ENCODE results near the gene RERE. TPM values are rescaled to one million over a fixed set of nuclear protein-coding genes. Genes with fewer than 3 reads are reported as not detected.
"Not testable (repeated sequence)": the region's sequence is repeated elsewhere in the genome, so short reads cannot be mapped to it uniquely, and the experiment has no call there.

Gene RERE
- total RNA-seq, 1 donor from 2014 or later = 215 TPM

DNA sequence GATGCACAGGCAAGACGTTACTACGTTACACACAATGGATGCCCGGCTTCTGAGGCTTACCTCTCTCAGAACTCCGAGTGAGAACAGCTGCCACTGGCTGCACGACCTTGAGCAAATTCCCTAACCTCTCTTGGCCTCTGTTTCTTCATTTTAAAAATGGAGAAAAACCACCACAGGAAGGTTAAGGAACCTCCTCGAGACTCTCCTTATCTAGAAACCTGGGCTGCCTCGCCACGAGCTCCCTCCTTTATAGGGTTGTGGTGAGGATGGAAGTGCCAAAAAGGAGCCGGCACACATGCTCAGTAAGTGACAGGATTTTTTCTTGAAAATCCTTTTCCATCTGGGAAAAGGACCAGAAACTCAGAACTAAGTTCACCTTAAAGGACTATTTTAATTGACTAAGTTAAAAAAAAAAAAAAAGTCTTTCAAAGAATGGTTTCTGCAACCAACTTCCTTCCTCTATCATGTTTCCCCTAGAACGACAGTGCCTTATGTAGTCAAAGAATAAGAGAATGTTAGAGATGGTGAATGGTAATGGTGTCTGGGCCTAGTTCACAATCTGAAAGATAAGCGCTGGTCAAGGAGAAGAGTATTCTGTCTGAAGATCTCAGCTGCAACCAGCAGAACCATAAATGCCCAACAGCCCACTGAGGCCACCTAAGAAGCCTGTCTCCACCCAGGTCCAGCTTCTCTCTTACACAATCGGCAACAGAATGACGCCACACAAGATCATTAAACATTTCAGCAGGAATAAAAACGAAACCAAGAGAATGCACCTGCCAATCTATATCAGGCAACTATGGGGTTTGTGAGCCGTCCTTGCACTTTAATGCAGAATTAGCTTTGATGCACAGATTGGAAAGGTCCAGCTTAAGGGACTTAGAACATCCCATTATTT lies 434.6 kb downstream of the RERE start:
- DNase-seq (ENCODE audit: low spot score) = no peak

GRCh38 chr1:8382051-8382505 lies 435.4 kb downstream of the RERE start:
- DNase-seq (ENCODE audit: low spot score) = no peak

- no peak for DNase-seq (ENCODE audit: low spot score)
Observed at GRCh38 chr1:8381618-8382017, 435.8 kb downstream of the RERE start.

DNA sequence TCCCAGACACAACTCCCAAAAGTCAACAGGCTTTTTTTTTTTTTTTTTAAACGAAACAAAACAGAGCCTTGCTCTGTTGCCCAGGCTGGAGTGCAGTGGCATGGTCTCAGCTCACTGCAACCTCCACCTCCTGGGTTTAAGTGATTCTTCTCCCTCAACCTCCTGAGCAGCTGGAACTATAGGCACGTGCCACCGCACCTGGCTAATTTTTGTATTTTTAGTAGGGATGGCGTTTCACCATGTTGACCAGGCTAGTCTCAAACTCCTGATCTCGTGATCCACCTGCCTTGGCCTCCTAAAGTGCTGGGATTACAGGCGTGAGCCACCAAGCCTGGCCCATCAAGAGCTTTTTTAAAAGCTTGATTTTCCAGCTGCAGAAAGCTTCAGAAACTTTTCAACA lies 437.1 kb downstream of the RERE start:
- not testable (repeated sequence) for DNase-seq (ENCODE audit: low spot score)

GRCh38 chr1:8379513-8380186 lies 437.8 kb downstream of the RERE start:
- no peak for DNase-seq (ENCODE audit: low spot score)

- DNase-seq (ENCODE audit: low spot score) = no peak
Observed at GRCh38 chr1:8378981-8379470, 438.4 kb downstream of the RERE start.

DNA sequence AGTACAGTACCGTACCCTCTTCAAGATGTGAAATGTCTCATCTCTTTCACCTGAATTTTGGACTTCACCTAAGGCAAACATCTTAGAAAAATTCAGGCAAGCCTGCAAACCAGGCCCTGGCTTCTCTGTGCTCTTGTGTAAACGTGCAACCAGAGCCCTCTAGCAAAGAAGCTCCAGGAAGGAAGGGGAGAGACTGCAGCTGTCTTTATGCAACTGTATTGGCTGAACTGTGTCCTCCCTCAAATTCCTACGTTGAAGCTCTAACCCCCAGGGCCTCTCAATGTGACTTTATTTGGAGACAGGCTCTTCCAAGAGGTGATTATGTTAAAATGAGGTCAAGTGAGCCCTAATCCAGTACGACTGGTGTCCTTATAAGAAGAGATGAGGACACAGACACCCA lies 439.3 kb downstream of the RERE start:
- no peak for DNase-seq (ENCODE audit: low spot score)

DNA sequence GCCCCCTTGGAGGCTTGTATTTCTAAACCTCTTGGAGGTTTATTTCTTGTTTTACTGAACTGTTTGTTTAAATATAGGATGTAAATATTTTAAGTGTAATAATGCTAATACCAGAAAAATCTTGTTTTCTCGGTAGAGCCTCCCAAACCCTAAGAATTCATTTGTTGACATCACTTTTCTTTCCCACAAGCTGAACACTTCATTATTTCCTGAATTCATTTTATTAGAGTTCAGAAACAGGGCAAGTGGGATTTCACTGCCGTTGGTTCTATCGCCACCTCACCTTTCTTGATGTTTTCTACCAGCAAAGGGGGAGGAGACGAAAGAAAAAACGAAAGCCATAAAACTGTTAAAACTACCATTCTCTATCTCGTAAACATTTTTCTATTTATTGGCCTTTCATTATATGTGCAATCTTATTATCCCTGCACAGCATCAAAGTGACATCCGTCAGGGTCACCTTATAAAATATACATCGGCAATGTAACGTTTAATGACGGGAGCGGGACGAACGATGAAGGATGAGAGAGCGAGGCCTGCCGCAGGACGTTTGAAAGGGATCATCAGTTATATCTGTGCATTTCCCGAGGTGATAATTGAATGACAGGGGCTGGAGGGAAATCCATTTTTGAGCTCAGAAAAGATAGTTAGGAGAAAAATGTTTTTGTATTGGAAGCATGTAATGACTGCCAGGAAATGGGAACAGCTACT lies 440.0 kb downstream of the RERE start:
- DNase-seq (ENCODE audit: low spot score) = no peak

- DNase-seq (ENCODE audit: low spot score) = no peak
Observed at GRCh38 chr1:8376358-8376840, 441.0 kb downstream of the RERE start.

GRCh38 chr1:8374812-8375211 lies 442.6 kb downstream of the RERE start:
- no peak for DNase-seq (ENCODE audit: low spot score)

GRCh38 chr1:8374356-8374755 lies 443.1 kb downstream of the RERE start:
- DNase-seq (ENCODE audit: low spot score) = no peak

- DNase-seq (ENCODE audit: low spot score) = peak; percentile 80
Observed at GRCh38 chr1:8373581-8374241, 443.7 kb downstream of the RERE start.

DNA sequence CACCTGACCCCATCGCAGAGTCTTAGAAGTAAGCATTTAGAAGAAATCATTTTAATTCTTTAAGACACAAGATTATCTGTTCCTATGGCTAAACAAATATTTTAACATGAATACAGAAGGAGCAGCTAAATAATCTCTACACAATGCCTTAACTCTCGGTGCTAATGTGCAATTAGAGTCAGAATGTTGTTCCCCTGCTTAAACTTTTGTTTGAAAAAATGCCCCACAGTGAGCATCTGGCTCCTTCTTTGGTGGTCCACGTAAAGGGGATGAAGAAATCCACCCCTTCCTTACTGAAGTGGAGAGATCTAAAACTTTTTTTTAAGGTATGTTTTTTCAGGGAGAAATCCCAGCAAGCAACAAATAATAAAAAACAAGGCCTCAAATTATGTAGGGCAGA lies 444.3 kb downstream of the RERE start:
- no peak for DNase-seq (ENCODE audit: low spot score)

- no peak for DNase-seq (ENCODE audit: low spot score)
Observed at GRCh38 chr1:8371372-8371991, 446.0 kb downstream of the RERE start.

GRCh38 chr1:8370905-8371315 lies 446.5 kb downstream of the RERE start:
- no peak for DNase-seq (ENCODE audit: low spot score)

DNA sequence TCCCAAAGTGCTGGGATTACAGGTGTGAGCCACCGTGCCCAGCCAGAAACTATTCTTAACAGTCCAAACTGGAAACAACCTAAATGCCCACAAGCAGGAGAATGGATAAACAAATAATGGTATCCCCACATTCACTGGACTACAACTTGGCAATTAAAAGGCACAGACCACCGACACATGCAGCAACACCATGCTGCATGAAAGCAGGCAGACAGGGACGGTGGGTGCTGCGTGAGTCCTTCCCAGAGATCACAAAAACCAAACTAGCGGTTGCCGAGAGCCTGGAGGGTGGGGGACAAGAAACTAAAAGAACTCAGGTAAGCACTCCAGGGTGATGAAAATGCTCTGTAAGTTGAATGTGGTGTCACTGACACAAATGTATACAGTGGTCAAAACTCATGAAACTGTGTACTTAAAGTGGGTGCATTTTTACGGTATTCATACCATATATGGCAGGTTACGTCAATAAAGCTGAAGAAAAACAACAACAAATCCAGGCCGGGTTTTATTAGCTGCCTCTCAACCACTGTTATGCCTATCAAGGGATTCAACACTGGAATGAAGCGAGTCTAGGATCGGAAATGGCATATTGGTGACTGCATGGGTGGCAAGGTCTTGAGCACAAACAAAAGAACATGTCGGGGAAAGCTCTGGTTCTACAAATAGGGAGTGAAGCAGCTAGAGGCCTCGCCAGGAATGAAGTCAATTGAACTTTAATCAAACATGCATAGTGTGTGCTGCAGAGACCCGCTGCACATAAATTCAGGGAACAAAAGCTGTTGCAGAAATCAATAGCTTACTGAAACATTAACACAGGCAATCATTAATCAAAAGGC lies 447.2 kb downstream of the RERE start:
- DNase-seq (ENCODE audit: low spot score) = no peak

DNA sequence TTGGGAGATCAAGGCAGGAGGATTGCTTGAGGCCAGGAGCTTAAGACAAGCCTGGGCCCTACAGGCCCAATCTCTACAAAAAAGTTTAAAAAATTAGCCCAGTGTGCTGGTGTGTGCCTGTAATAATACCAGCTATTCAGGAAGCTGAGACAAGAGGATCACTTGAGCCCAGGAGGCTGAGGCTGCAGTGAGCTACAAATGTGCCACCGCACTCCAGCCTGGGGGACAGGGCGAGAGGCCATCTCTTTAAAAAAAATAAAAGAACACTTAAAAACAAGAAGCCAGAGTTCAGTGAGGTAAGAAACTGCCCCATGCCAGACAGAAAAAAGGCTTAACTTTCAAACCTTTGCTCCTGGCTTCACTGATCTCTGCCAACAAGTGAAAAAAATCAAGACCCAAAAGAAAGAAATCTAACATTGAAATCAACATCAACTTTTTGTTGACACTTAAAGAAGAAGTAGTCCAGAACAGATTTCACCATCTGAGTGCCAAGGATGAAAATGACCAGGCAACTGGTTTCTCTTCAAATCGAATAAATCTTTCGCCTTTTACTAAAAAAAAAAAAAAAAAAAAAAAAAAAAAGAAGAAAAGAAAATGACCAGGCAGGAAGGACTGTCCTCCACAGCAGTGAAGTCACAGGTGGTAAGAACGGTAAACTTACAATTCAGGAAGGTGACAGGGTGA lies 448.3 kb downstream of the RERE start:
- no peak for DNase-seq (ENCODE audit: low spot score)

DNA sequence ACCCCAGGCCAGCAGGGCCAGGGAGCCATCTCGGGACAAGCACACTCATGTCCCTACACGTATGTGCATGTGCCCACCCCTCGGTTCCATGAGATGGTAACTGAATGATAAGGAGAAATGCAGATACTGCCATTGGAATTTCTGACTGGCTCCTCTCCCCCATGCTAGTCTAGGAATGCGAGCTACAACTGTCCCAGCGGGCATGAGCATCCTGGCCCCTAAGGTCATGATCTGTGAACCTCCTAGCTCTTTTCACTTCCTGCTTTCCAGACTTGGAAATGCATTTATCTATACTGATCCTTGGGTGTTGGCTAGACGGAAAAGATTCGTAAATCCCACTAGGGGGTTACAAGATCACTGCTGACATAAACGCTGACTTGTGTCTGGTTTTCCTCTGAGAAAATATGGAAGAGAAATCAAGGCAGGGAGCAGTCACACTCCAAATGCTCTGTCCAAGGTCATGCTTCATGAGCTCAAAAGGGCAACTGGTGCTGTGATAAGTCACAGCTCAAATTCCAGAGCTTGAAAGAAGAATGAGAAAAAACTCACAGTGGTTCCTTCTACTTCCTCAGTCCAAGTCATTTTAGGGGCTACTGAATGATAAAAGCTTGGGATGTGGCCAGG lies 449.8 kb downstream of the RERE start:
- no peak for DNase-seq (ENCODE audit: low spot score)
